PC-9 (cell line): ENCODE results near the gene FBXO7. TPM values are rescaled to one million over a fixed set of nuclear protein-coding genes. Genes with fewer than 3 reads are reported as not detected.
A peak's percentile ranks its signal among the peaks of the same experiment; 100 is the strongest.

Source experiments
- BruUV-seq: library from RNA; stranded (reverse); fragments of 400-500 nt; replicated peaks from 2 replicates; lab custom pipeline; 2021; lab: Mats Ljungman, UMichigan
- CTCF ChIA-PET: fragments of 300-600 bp; sonication (Branson Sonifier 250); formaldehyde crosslinking; loops from one replicate; lab custom pipeline; 2022; ENCODE audit warnings: antibody characterized with exemption; lab: Charles Lee
- POLR2A ChIA-PET: fragments of 300-600 bp; sonication (Branson Sonifier 250); formaldehyde crosslinking; loops from one replicate; lab custom pipeline; 2022; ENCODE audit warnings: antibody characterized with exemption; ENCODE audit not compliant: unreplicated experiment; lab: Charles Lee
- DNase-seq, 2 experiments: peaks; one replicate each; pipeline versions ENCODE4 v3.0.0 to v3.0.0-alpha.2; 2015 to 2022; ENCODE audit warnings: mixed read lengths in 1 of 2
- H2AFZ ChIP-seq: fragments of 200-600 bp; sonication (generic); 2 replicates; pipeline ENCODE4 v1.8.1; 2017; ENCODE audit warnings: antibody characterized with exemption
- H3F3A ChIP-seq: fragments of 200-600 bp; sonication (generic); 2 replicates; pipeline ENCODE4 v1.8.1; 2017; ENCODE audit warnings: antibody characterized with exemption, mild to moderate bottlenecking, low read depth; ENCODE audit not compliant: insufficient read depth
- H3K27ac ChIP-seq: fragments of 200-600 bp; sonication (generic); 2 replicates; pipeline ENCODE4 v1.6.1; 2016; ENCODE audit warnings: mixed run types
- H3K27me3 ChIP-seq: fragments of 200-600 bp; sonication (generic); 2 replicates; pipeline ENCODE4 v1.6.1; 2016; ENCODE audit warnings: low read depth, mixed run types; ENCODE audit not compliant: insufficient read depth
- H3K36me3 ChIP-seq: fragments of 200-600 bp; sonication (generic); 2 replicates; pipeline ENCODE4 v1.6.1; 2016; ENCODE audit warnings: low read depth, mixed run types
- H3K4me1 ChIP-seq: fragments of 200-600 bp; sonication (generic); replicated peaks from 2 replicates; pipeline ENCODE4 v1.6.1; 2016; ENCODE audit warnings: mixed run types; ENCODE audit not compliant: insufficient read depth
- H3K4me2 ChIP-seq: fragments of 200-600 bp; sonication (generic); 2 replicates; pipeline ENCODE4 v1.6.1; 2017; ENCODE audit warnings: mixed run types
- H3K4me3 ChIP-seq: fragments of 200-600 bp; sonication (generic); 2 replicates; pipeline ENCODE4 v1.6.1; 2016; ENCODE audit warnings: mixed run types
- H3K79me2 ChIP-seq: fragments of 200-600 bp; sonication (generic); 2 replicates; pipeline ENCODE4 v1.6.1; 2017; ENCODE audit warnings: low read depth, mixed run types
- H3K9me2 ChIP-seq: fragments of 200-600 bp; sonication (generic); 2 replicates; pipeline ENCODE4 v1.8.1; 2017; ENCODE audit warnings: mild to moderate bottlenecking; ENCODE audit not compliant: insufficient read depth
- H3K9me3 ChIP-seq: fragments of 200-600 bp; sonication (generic); 2 replicates; pipeline ENCODE4 v1.8.1; 2016; ENCODE audit warnings: low read depth; ENCODE audit not compliant: insufficient read depth
- H4K20me1 ChIP-seq: fragments of 200-600 bp; sonication (generic); 2 replicates; pipeline ENCODE4 v1.8.1; 2017; ENCODE audit not compliant: insufficient read depth
- EZH2 ChIP-seq: fragments of 200-600 bp; sonication (generic); IDR thresholded peaks from 2 replicates; pipeline ENCODE4 v1.8.0; 2017; ENCODE audit warnings: antibody characterized with exemption, low read depth
- intact Hi-C: fragments of 100-400 bp; cut with micrococcal nuclease; formaldehyde crosslinking; loops from one replicate; pipeline ENCODE4 v1.10.0; 2022; ENCODE audit not compliant: unreplicated experiment
- total RNA-seq: library from RNA; stranded (reverse); gene quantifications from 2 replicates; pipeline ENCODE4 v1.2.3, GENCODE V29; 2021
- TF ChIP-seq, protein P1 (sequence below): fragments of 200-600 bp; sonication (generic); conservative IDR thresholded peaks from 2 replicates; pipeline ENCODE4 v1.6.1; 2017; ENCODE audit warnings: mixed run types, antibody characterized with exemption, mild to moderate bottlenecking, moderate library complexity

The FBXO7 gene
- total RNA-seq, 1 experiment from 2014 or later: 81.9 TPM

DNA sequence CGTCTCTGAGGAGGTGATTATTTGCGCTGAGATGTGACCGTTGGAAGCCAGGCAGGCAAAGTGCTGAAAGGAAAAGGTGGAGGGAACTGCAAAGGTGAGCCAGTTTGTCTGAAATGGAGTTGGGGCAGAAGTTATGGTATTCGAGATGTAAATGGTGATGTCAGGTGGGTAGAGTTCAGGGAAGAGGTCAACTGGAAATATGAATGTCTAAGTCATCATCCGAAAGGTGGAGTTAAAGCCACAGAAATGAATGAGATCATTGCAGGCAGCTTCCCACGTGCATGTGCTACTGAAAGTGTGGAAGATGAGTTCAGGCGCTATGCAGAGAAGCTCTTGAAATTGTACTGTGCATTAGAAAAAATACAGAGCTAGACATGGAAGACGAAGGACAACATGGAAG is 8.1 kb upstream of the FBXO7 start:
- H3K79me2 ChIP-seq: no peaks in the 10 kb centered on the region
- H3K4me1 ChIP-seq: peaks cover 39% of the 10 kb centered on the region
- H3K4me2 ChIP-seq: 0 out of 2 replicates have a peak overlapping the region, but pooled peaks have one; percentile 8
- H3K9me3 ChIP-seq: no peaks in the 10 kb centered on the region; the same call in 1 of the 2 replicates
- H3K27me3 ChIP-seq: no peaks in the 10 kb centered on the region
- BruUV-seq: no TSS peak
- H3K9me2 ChIP-seq: no peaks in the 10 kb centered on the region
- no peaks in the 10 kb centered on the region for H3K36me3 ChIP-seq
- intact Hi-C loops: no loop called here
- no peak overlapping the region for H3K27ac ChIP-seq
- DNase-seq: peak in 1 of 2 experiments; percentile 73
- H2AFZ ChIP-seq: no peak overlapping the region
- ChIA-PET POLR2A (no interaction called here), CTCF (no interaction called here)
- no peaks in the 10 kb centered on the region for H4K20me1 ChIP-seq
- H3F3A ChIP-seq: peaks cover 14% of the 10 kb centered on the region; the same call in 1 of the 2 replicates
- no peak overlapping the region for H3K4me3 ChIP-seq
- TF ChIP-seq, protein P1, sequence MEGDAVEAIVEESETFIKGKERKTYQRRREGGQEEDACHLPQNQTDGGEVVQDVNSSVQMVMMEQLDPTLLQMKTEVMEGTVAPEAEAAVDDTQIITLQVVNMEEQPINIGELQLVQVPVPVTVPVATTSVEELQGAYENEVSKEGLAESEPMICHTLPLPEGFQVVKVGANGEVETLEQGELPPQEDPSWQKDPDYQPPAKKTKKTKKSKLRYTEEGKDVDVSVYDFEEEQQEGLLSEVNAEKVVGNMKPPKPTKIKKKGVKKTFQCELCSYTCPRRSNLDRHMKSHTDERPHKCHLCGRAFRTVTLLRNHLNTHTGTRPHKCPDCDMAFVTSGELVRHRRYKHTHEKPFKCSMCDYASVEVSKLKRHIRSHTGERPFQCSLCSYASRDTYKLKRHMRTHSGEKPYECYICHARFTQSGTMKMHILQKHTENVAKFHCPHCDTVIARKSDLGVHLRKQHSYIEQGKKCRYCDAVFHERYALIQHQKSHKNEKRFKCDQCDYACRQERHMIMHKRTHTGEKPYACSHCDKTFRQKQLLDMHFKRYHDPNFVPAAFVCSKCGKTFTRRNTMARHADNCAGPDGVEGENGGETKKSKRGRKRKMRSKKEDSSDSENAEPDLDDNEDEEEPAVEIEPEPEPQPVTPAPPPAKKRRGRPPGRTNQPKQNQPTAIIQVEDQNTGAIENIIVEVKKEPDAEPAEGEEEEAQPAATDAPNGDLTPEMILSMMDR: no peak
- no peak for TF ChIP-seq EZH2

DNA sequence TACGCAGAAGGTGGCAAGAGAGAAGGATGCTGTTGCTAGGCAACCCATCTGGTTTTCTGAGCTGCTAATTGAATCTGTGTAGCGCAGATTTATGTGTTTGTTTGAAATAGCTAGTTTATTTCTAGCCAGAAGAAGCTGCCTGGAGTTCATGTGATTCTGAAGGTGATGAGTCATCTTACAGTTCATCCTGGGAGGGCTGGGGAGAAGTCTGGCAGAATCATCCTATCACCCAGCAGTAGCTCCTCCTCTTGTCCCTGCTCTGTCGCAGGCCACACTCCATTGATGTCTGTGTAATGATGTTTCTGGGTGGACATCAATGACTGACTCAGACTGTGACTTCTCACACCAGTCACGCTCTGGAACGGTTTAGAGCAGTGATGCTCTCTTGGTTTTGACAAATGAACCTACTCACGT is 4.8 kb upstream of the FBXO7 start:
- TF ChIP-seq, protein P1: no peak
- TF ChIP-seq EZH2: no peak
- DNase-seq: peak in 1 of 2 experiments; percentile 58
- peaks cover 19% of the 10 kb centered on the region for H3F3A ChIP-seq
- H3K4me2 ChIP-seq: no peak overlapping the region
- intact Hi-C loops: loop anchor here (10.0 kb wide), 2 partner anchors 265 to 365 kb away; partner anchors contain the start of gene RFPL2
- no peaks in the 10 kb centered on the region for H3K9me2 ChIP-seq
- H3K27ac ChIP-seq: no peak overlapping the region
- no peak overlapping the region for H3K4me3 ChIP-seq
- H3K36me3 ChIP-seq: no peaks in the 10 kb centered on the region
- ChIA-PET POLR2A (no interaction called here), CTCF (interaction anchor here (0.5 to 0.7 kb wide), 3 partner anchors 498 to 1049 kb away, joined by 4 to 8 read pairs (median 4); no protein-coding TSS in a partner anchor)
- no peaks in the 10 kb centered on the region; the same call in 1 of the 2 replicates for H3K9me3 ChIP-seq
- no peak overlapping the region for H2AFZ ChIP-seq
- H3K27me3 ChIP-seq: no peaks in the 10 kb centered on the region
- no TSS peak for BruUV-seq
- no peaks in the 10 kb centered on the region for H4K20me1 ChIP-seq
- peaks cover 6% of the 10 kb centered on the region; the same call in 1 of the 2 replicates for H3K79me2 ChIP-seq
- peaks cover 37% of the 10 kb centered on the region for H3K4me1 ChIP-seq

DNA sequence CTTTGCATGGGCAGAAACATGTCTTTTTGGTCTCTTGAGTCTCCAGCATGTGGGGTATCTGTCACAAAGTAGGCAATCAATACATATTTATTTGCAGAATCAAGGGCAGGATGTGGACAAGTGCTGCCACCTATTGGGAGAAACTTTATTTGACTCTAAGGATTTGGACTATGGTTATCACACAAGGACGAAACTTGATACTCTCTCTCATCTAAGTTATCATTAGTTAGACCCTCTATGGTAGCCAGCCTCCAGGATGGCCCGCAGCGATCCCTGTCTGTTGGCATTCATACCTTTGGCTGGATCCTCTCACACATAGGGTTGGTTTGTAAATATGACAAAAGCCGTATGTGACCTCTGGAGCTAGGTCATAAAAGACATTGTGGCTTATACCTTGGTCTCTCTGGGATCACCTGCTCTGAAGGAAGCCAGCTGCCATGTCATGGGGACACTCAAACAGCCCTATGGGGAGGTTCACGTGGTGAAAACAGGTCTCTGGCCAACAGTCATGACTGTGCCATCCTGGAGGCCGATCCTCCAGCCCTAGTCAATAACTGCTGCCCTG is 1.1 kb upstream of the FBXO7 start:
- no peak overlapping the region for H3K27ac ChIP-seq
- no peak for TF ChIP-seq EZH2
- TF ChIP-seq, protein P1: peak; percentile 93
- H2AFZ ChIP-seq: peak overlapping the region; percentile 82; the same call in 1 of the 2 replicates
- peak overlapping the region; percentile 84 for H3K4me2 ChIP-seq
- peak overlapping the region; percentile 77 for H3K4me3 ChIP-seq
- H3K79me2 ChIP-seq: peaks cover 42% of the 10 kb centered on the region
- no peaks in the 10 kb centered on the region for H3K27me3 ChIP-seq
- H3K9me2 ChIP-seq: no peaks in the 10 kb centered on the region
- no peaks in the 10 kb centered on the region for H3K36me3 ChIP-seq
- peaks cover 40% of the 10 kb centered on the region for H3K4me1 ChIP-seq
- ChIA-PET POLR2A (interaction anchor here (0.7 kb wide), 1 partner anchor 18 kb away, joined by 7 read pairs; no protein-coding TSS in a partner anchor), CTCF (interaction anchor here (0.7 kb wide), 2 partner anchors 64 to 503 kb away, joined by 3 to 4 read pairs; no protein-coding TSS in a partner anchor)
- peaks cover 22% of the 10 kb centered on the region for H3F3A ChIP-seq
- intact Hi-C loops: loop anchor here (1.0 to 10.0 kb wide), 5 partner anchors 61 to 503 kb away; partner anchors contain the start of genes RFPL2 and RTCB
- no peaks in the 10 kb centered on the region for H3K9me3 ChIP-seq
- no TSS peak for BruUV-seq
- DNase-seq: peak; percentile 37 to 69
- H4K20me1 ChIP-seq: peaks cover 25% of the 10 kb centered on the region
